NT2/D1 (cell line): Measurements from ENCODE around the gene PCNT.

Experiments used
- DNase-seq: peaks from one replicate; pipeline ENCODE4 v3.0.0-alpha.2; 2011; ENCODE audit warnings: low read depth, low spot score
- H3K27me3 ChIP-seq: 2 replicates; pipeline ENCODE4 v1.6.0; 2011; ENCODE audit warnings: mild to moderate bottlenecking; ENCODE audit not compliant: insufficient read length, insufficient read depth
- H3K36me3 ChIP-seq: 2 replicates; pipeline ENCODE4 v1.6.1; 2011; ENCODE audit warnings: mild to moderate bottlenecking, low read length, mixed read lengths; ENCODE audit not compliant: insufficient read depth, insufficient read length
- H3K4me1 ChIP-seq: 2 replicates; pipeline ENCODE4 v1.5.1; 2011; ENCODE audit not compliant: insufficient read depth, insufficient read length
- H3K4me3 ChIP-seq: 2 replicates; pipeline ENCODE4 v1.5.1; 2011; ENCODE audit warnings: low read depth; ENCODE audit not compliant: insufficient read length
- H3K9ac ChIP-seq: 2 replicates; pipeline ENCODE4 v1.6.0; 2011; ENCODE audit warnings: low read depth; ENCODE audit not compliant: insufficient read length
- H3K9me3 ChIP-seq: 2 replicates; pipeline ENCODE4 v1.5.1; 2011; ENCODE audit warnings: mild to moderate bottlenecking, low read length; ENCODE audit not compliant: insufficient read depth
- SUZ12 ChIP-seq: IDR thresholded peaks from 2 replicates; pipeline ENCODE4 v1.6.1; 2011; ENCODE audit not compliant: insufficient read length, insufficient read depth; ENCODE audit errors: extremely low read depth
- YY1 ChIP-seq: IDR thresholded peaks from 2 replicates; pipeline ENCODE4 v1.6.1; 2011; ENCODE audit not compliant: insufficient read length, insufficient read depth
- ZNF274 ChIP-seq: IDR thresholded peaks from 2 replicates; pipeline ENCODE4 v1.6.1; 2011; ENCODE audit warnings: mild to moderate bottlenecking, low read depth, low read length

PCNT gene

DNA sequence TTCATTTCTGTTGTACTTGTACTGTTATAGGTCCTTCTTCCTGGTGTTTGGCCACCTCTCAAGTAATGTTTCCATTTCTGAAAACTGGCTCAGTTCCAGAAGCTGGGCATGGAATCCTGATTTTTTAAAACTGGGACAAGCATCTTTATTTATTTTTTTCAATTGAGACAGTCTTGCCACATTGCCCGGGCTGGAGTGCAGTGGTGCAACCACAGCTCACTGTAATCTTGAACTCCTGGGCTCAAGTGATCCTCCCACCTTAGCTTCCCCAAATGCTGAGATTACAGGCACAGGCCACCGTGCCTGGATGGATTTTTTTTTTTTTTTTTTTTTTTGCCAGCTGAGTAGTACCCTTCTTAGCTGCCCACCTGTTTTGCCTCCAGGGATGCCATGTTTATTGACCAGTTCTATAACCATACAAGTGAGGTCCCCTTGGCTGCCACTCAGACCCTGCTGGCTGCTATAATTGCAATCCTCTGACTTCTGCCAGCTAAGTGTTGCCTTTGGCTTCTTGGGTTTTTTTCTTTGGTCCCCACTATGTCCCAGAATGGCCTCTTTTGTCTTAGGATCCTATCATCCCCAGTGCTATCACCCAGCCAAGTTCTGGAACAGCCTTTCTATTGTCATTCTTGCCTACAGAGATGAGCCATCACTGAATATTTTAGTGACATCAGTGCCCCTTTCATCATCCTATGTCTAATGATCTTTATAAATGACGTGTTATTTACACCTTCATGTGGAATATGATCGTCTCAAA, 130.9 kb downstream of the PCNT start:
- Histone ChIP-seq H3K36me3 (peaks cover 38% of the 10 kb centered on the region), H3K4me3 (no peak overlapping the region), H3K9me3 (peaks cover 10% of the 10 kb centered on the region; the same call in 1 of the 2 replicates), H3K27me3 (no peaks in the 10 kb centered on the region), H3K4me1 (peaks cover 2% of the 10 kb centered on the region), H3K9ac (no peak overlapping the region)
- TF ChIP-seq ZNF274 (no peak), YY1 (no peak), SUZ12 (no peak)
- DNase-seq = no peak

DNA sequence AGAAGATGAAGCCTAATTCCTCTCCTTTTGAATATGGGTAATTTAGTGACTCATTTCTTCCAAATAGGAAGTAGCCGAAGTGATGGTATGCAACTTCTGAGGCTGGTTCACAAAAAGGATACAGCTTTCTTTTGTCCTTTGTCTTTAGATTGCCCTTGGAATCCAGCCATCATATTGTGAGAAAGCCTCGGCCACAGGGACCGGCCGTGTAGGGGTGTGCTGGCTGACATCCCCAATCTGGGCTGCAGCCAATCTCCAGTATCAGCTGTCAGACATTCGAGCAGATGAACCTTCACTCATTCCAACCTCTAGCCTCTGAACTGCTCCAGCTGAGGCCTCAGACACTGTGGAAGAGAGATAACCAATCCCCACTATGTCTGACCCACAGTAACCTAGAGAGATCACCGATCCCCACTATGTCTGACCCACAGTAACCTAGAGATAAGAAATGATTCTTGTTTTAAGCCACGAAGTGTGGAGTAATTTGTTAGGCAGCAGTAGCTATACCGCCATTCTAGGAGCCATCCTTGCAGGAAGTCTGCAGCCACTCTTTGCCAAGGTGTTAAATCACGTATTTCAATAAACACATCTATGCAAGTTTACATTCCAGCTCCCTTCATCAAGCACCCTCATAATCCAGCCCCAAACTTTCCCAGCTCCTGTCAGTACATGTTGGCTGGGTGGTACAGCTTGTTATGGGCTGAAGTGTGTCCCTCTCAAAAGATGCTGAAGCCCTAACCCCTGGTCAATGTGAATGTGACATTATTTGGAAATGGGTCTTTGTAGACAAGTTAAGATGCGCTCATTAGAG, 131.8 kb downstream of the PCNT start:
- Histone ChIP-seq H3K4me1 (peaks cover 2% of the 10 kb centered on the region), H3K9me3 (0 out of 2 replicates have a peak, but pooled peaks cover under 1% of the 10 kb centered on the region), H3K9ac (no peak overlapping the region), H3K36me3 (peaks cover 35% of the 10 kb centered on the region), H3K4me3 (no peak overlapping the region), H3K27me3 (no peaks in the 10 kb centered on the region)
- TF ChIP-seq SUZ12 = no peak
- TF ChIP-seq YY1 = no peak
- no peak for TF ChIP-seq ZNF274
- DNase-seq = no peak

DNA sequence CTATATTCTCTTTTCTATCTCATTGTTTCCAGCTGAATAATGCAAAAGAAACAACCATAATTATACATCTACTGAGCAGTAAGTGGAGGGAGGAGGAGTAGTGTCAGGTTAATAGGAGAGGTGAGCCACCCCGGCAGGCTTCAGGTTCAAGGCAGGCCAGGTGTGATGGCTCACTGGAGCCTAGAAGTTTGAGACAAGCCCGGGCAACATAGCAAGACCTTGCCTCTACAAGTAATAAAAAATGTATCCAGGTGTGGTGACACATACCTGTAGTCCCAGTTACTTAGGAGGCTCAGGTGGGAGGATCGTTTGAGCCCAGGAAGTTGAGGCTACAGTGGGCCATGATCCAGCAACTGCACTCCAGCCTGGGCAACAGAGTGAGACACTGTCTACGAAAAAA, 132.8 kb downstream of the PCNT start:
- H3K9ac ChIP-seq = no peak overlapping the region
- no peaks in the 10 kb centered on the region for H3K27me3 ChIP-seq
- no peak for DNase-seq
- H3K36me3 ChIP-seq = peaks cover 35% of the 10 kb centered on the region
- H3K4me1 ChIP-seq = peaks cover 2% of the 10 kb centered on the region
- no peak overlapping the region for H3K4me3 ChIP-seq
- TF ChIP-seq ZNF274 = no peak
- TF ChIP-seq SUZ12 = no peak
- no peak for TF ChIP-seq YY1
- no peaks in the 10 kb centered on the region for H3K9me3 ChIP-seq

DNA sequence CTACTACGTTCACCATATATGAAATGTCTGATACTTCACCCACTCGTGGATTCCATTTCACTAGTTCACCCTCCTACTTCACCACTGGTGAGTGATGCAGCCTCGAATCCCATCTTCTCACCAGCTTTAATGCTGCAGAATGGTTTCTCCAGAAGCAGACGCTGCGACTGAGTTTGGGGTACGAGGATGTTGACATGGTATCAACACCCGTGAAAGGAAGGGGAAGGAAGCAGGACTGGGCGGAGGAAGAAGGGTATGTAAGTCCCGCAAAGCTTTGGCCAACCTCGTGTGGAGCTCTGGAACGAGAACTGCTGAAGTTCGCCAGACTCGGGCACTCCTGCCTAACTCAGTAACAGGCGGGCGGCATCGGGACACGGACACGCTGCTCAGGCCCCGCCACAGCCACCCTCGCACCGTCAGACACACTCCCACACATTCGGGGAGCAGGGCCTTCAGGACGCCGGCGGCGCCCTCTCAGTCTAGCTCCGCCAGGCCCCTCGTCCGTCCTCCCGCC, 133.9 kb downstream of the PCNT start:
- Histone ChIP-seq H3K9ac (peak overlapping the region; percentile 99), H3K36me3 (peaks cover 41% of the 10 kb centered on the region), H3K4me1 (peaks cover 2% of the 10 kb centered on the region), H3K9me3 (no peaks in the 10 kb centered on the region), H3K4me3 (peak overlapping the region; percentile 90), H3K27me3 (no peaks in the 10 kb centered on the region)
- peak; percentile 25 for DNase-seq
- no peak for TF ChIP-seq YY1
- no peak for TF ChIP-seq ZNF274
- TF ChIP-seq SUZ12 = no peak

DNA sequence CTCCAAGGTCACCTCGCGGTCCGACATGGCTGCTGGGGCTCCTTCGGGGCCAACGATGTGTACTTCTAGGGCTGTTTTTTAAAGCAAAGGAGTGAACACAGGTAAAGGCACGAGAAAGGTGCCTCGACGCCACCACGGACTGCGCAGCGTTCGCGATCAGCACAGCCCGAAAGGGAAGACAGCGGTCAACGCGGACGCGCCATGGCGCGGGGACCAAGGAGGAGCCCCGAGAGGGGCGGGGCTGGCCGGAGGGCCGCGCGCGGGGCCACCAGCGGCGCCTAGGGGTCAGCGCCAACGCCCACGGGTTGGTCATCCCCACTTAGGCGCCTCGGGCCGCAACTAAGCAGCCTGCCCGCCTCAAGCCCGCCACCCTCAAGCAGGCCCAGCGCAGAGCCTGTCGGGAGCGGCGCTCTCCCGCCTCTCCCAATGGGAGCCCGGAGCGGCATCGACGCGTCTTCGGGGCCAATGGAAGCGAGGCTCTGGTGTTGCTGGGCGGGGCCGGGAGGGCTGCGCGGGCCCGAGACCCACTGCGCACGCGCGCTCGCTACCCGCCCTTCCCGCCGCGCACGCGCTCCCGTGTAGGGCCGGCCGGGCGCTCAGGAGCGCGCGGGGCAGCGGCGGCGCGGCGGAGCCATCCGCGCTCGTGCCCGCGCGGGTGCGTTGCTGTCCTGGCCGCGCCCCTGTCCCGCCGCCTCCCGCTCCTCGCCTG, 134.5 kb downstream of the PCNT start, which contains the start of gene DIP2A:
Gene DIP2A (plus strand): TSS at position 577 of the 709 bp plus-strand sequence. CDS start 241 bp downstream, outside the sequence.
- peak; percentile 15 for TF ChIP-seq YY1
- no peak for TF ChIP-seq ZNF274

DNA sequence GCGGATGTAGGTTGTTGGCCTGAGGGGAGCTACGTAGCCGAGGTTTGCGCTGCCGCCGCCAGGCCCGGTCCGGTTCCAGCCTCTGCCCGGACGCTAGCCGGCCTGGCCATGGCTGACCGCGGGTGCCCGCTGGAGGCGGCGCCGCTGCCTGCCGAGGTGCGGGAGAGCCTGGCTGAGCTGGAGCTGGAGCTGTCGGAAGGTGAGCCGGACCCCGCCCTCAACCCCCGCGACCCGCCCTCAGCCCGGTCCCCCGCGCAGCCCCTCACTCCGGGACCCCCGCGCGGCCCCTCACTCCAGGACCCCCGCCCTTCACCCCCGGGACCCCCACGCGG, 135.0 kb downstream of the PCNT start:
- peak overlapping the region; percentile 92 for H3K9ac ChIP-seq
- no peak for DNase-seq
- peak overlapping the region; percentile 90 for H3K4me3 ChIP-seq
- no peaks in the 10 kb centered on the region for H3K27me3 ChIP-seq
- TF ChIP-seq YY1 (no peak), ZNF274 (no peak), SUZ12 (no peak)
- H3K36me3 ChIP-seq = peaks cover 43% of the 10 kb centered on the region
- no peaks in the 10 kb centered on the region for H3K9me3 ChIP-seq
- H3K4me1 ChIP-seq = peaks cover 2% of the 10 kb centered on the region

More for the DNA sequence above, 134.5 kb downstream of the PCNT start, which contains the start of gene DIP2A:
- peaks cover 2% of the 10 kb centered on the region for H3K4me1 ChIP-seq
- H3K27me3 ChIP-seq = no peaks in the 10 kb centered on the region
- H3K9me3 ChIP-seq = no peaks in the 10 kb centered on the region
- DNase-seq = peak; percentile 98
- H3K36me3 ChIP-seq = peaks cover 44% of the 10 kb centered on the region
- peak within 1 kb of the TSS; percentile 90 for H3K4me3 ChIP-seq
- H3K9ac ChIP-seq = peak within 1 kb of the TSS; percentile 99

DNA sequence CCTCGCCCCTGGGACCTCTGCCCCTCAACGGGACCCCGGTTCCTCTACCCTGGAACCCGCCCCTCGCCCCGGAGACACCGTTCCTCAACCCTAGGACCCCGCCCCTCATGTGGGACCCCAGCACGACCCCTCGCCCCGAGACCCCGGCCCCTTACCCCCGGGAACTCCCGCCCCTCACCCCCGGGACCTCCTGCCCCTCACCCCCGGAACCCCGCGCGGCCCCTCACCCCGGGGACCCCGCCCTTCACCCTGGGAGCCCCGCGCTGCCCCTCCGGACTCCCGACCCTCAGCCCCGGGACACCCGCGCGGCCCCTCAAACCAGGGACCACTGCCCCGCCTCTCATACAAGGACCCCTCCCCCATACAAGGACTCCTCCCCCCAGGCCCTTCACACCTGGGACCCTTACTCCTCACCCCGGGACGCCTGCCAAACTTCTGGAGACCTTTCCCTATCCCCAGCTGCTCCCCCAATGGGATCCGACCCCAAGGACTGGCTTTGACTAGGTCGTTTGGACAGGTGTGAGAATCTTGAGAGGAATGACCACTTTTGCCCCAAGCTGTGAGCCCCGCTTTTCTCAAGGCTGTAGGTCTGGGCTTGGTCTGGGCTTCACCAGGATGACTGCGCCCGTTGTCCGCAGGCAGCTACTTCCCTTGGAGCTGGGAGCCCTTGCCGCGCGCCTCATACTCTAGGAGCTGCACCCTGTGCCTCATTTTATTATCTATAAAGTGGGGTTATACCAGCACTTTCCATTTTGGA, 135.6 kb downstream of the PCNT start:
- Histone ChIP-seq H3K27me3 (no peaks in the 10 kb centered on the region), H3K36me3 (peaks cover 41% of the 10 kb centered on the region), H3K9ac (peak overlapping the region; percentile 92), H3K9me3 (no peaks in the 10 kb centered on the region), H3K4me3 (peak overlapping the region; percentile 90), H3K4me1 (peaks cover 2% of the 10 kb centered on the region)
- DNase-seq = no peak
- TF ChIP-seq YY1 (no peak), SUZ12 (no peak), ZNF274 (no peak)
